ENCODE results near the gene CFTR. TPM values are rescaled to one million over a fixed set of nuclear protein-coding genes. Genes with fewer than 3 reads are reported as not detected.

Gene CFTR
- total RNA-seq, 1 experiment from 2014 or later: not detected

DNA sequence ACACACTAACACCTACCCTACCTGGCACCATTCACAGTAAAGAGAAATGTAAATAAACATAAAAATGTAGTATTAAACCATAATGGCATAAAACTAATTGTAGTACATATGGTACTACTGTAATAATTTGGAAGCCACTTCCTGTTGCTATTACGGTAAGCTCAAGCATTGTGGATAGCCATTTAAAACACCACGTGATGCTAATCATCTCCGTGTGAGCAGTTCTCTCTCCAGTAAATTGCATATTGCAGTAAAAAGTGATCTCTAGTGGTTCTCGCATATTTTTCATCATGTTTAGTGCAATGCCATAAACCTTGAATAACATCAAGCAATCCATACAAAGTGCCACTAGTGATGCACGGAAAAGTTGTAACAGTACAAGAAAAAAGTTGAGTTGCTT lies 75.4 kb downstream of the CFTR start:
- TF ChIP-seq ZNF274 (IDR thresholded peaks at IDR 0.05; ENCODE audit: low read depth, low read length): no peak
- TF ChIP-seq YY1 (IDR thresholded peaks at IDR 0.05; ENCODE audit: extremely low read depth, insufficient replicate concordance, low read depth, low read length): no peak
- no peak for TF ChIP-seq MAX (IDR thresholded peaks at IDR 0.05)
- no peak for TF ChIP-seq POLR2A (IDR thresholded peaks at IDR 0.05; ENCODE audit: borderline replicate concordance, extremely low read depth, insufficient read depth, insufficient read length)
- TF ChIP-seq EZH2 (IDR thresholded peaks at IDR 0.05): no peak
- Histone ChIP-seq H3K79me2 (ENCODE audit: insufficient read depth, low read length) (no peaks in the 10 kb centered on the region), H3K27me3 (ENCODE audit: insufficient read depth, low read length) (no peaks in the 10 kb centered on the region), H3K9me2 (ENCODE audit: insufficient read depth) (no peaks in the 10 kb centered on the region), H3K9me3 (ENCODE audit: control insufficient read depth in 1 of 2, insufficient read depth in 1 of 2, low read depth in 1 of 2, low read length in 2 of 2) (no peaks in the 10 kb centered on the region), H3K4me2 (ENCODE audit: low read length) (no peak overlapping the region), H3K27ac (ENCODE audit: low read depth, low read length) (no peak overlapping the region), H2AFZ (ENCODE audit: low read depth, low read length, poor library complexity, severe bottlenecking) (no peak overlapping the region), H3K4me1 (ENCODE audit: control insufficient read depth in 1 of 2, insufficient read depth in 2 of 2, low read length in 2 of 2) (no peaks in the 10 kb centered on the region), H3K9ac (ENCODE audit: low read length) (no peak overlapping the region), H3K4me3 (replicated peaks in 1 of 2; ENCODE audit: low read depth in 1 of 2, low read length in 2 of 2) (no peak overlapping the region), H4K20me1 (ENCODE audit: insufficient read depth) (no peaks in the 10 kb centered on the region), H3K36me3 (ENCODE audit: control insufficient read depth in 1 of 2, insufficient read depth in 2 of 2, low read length in 2 of 2) (no peaks in the 10 kb centered on the region)
- ATAC-seq (no peak), DNase-seq (ENCODE audit: low read depth, low spot score) (no peak)
- ChIA-PET RAD21 (ENCODE audit: low non-redundant PET in 1 of 2, low total read pairs in 2 of 2, uncharacterized antibody in 2 of 2, unreplicated experiment in 2 of 2) (no interaction called here), POLR2A (no interaction called here), CTCF (no interaction called here)
- intact Hi-C loops (cut with micrococcal nuclease): no loop called here
- no TSS peak for BruUV-seq (replicated peaks)

DNA sequence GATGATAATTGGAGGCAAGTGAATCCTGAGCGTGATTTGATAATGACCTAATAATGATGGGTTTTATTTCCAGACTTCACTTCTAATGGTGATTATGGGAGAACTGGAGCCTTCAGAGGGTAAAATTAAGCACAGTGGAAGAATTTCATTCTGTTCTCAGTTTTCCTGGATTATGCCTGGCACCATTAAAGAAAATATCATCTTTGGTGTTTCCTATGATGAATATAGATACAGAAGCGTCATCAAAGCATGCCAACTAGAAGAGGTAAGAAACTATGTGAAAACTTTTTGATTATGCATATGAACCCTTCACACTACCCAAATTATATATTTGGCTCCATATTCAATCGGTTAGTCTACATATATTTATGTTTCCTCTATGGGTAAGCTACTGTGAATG lies 79.6 kb downstream of the CFTR start:
- H3K36me3 ChIP-seq (ENCODE audit: control insufficient read depth in 1 of 2, insufficient read depth in 2 of 2, low read length in 2 of 2): no peaks in the 10 kb centered on the region
- ChIA-PET RAD21 (ENCODE audit: low non-redundant PET in 1 of 2, low total read pairs in 2 of 2, uncharacterized antibody in 2 of 2, unreplicated experiment in 2 of 2) (no interaction called here), POLR2A (no interaction called here), CTCF (no interaction called here)
- H3K4me1 ChIP-seq (ENCODE audit: control insufficient read depth in 1 of 2, insufficient read depth in 2 of 2, low read length in 2 of 2): no peaks in the 10 kb centered on the region
- H3K27me3 ChIP-seq (ENCODE audit: insufficient read depth, low read length): no peaks in the 10 kb centered on the region
- H4K20me1 ChIP-seq (ENCODE audit: insufficient read depth): no peaks in the 10 kb centered on the region
- H3K4me2 ChIP-seq (ENCODE audit: low read length): no peak overlapping the region
- ATAC-seq: no peak
- H3K9ac ChIP-seq (ENCODE audit: low read length): no peak overlapping the region
- H2AFZ ChIP-seq (ENCODE audit: low read depth, low read length, poor library complexity, severe bottlenecking): no peak overlapping the region
- DNase-seq (ENCODE audit: low read depth, low spot score): no peak
- H3K79me2 ChIP-seq (ENCODE audit: insufficient read depth, low read length): no peaks in the 10 kb centered on the region
- no TSS peak for BruUV-seq (replicated peaks)
- intact Hi-C loops (cut with micrococcal nuclease): no loop called here
- H3K4me3 ChIP-seq (replicated peaks in 1 of 2; ENCODE audit: low read depth in 1 of 2, low read length in 2 of 2): no peak overlapping the region
- H3K27ac ChIP-seq (ENCODE audit: low read depth, low read length): no peak overlapping the region
- no peaks in the 10 kb centered on the region for H3K9me2 ChIP-seq (ENCODE audit: insufficient read depth)
- H3K9me3 ChIP-seq (ENCODE audit: control insufficient read depth in 1 of 2, insufficient read depth in 1 of 2, low read depth in 1 of 2, low read length in 2 of 2): no peaks in the 10 kb centered on the region
- TF ChIP-seq EZH2 (IDR thresholded peaks at IDR 0.05): no peak
- TF ChIP-seq CTCF (IDR thresholded peaks at IDR 0.05 in 2 of 3, conservative IDR thresholded peaks at IDR 0.05 in 1 of 3; ENCODE audit: borderline replicate concordance in 1 of 3, insufficient read depth in 1 of 3, low read depth in 2 of 3, low read length in 2 of 3): no peak
- TF ChIP-seq ATF3 (IDR thresholded peaks at IDR 0.05): no peak
- TF ChIP-seq POLR2A (IDR thresholded peaks at IDR 0.05; ENCODE audit: borderline replicate concordance, extremely low read depth, insufficient read depth, insufficient read length): no peak
- TF ChIP-seq SIN3A (IDR thresholded peaks at IDR 0.05; ENCODE audit: low read depth): no peak
- TF ChIP-seq ELF1 (IDR thresholded peaks at IDR 0.05; ENCODE audit: borderline replicate concordance, low read depth): no peak
- TF ChIP-seq CBX3 (IDR thresholded peaks at IDR 0.05; ENCODE audit: low read depth): no peak
- no peak for TF ChIP-seq ZFX (IDR thresholded peaks at IDR 0.05)
- TF ChIP-seq TCF7L2 (IDR thresholded peaks at IDR 0.05; ENCODE audit: borderline replicate concordance, extremely low read depth, insufficient read depth, insufficient read length): no peak
- no peak for TF ChIP-seq EZH2phosphoT487 (IDR thresholded peaks at IDR 0.05; ENCODE audit: borderline replicate concordance)
- TF ChIP-seq SP1 (IDR thresholded peaks at IDR 0.05; ENCODE audit: low read depth): no peak
- no peak for TF ChIP-seq CEBPB (IDR thresholded peaks at IDR 0.05; ENCODE audit: low read depth)
- no peak for TF ChIP-seq ZBTB33 (IDR thresholded peaks at IDR 0.05; ENCODE audit: extremely low read depth, insufficient replicate concordance, low read length)
- TF ChIP-seq RAD21 (IDR thresholded peaks at IDR 0.05; ENCODE audit: low read depth): no peak
- no peak for TF ChIP-seq YY1 (IDR thresholded peaks at IDR 0.05; ENCODE audit: extremely low read depth, insufficient replicate concordance, low read depth, low read length)
- TF ChIP-seq ZNF274 (IDR thresholded peaks at IDR 0.05; ENCODE audit: low read depth, low read length): no peak
- TF ChIP-seq SRF (IDR thresholded peaks at IDR 0.05; ENCODE audit: low read depth): no peak
